GM10248 (cell line): Measurements from ENCODE around the gene GRP.

ENCODE experiments used
- CTCF ChIA-PET: fragments of 300-600 bp; sonication (Branson Sonifier 250); formaldehyde crosslinking; extraction: SDS; loops from one replicate; lab custom pipeline; 2021; ENCODE audit warnings: antibody characterized with exemption; lab: Yijun Ruan, JAX
- POLR2A ChIA-PET: fragments of 350-650 bp; sonication (Branson Sonifier 250); formaldehyde crosslinking; extraction: SDS; loops from one replicate; lab custom pipeline; 2020; ENCODE audit warnings: antibody characterized with exemption; lab: Yijun Ruan, JAX
- DNase-seq: peaks from one replicate; pipeline ENCODE4 v3.0.0; 2012; ENCODE audit errors: extremely low spot score
- TF ChIP-seq, protein P1 (sequence below): IDR thresholded peaks from 2 replicates; pipeline ENCODE4 v1.5.1; 2012; ENCODE audit warnings: mild to moderate bottlenecking, low read depth; ENCODE audit errors: extremely low read depth, missing control alignments, control extremely low read depth

Gene GRP

DNA sequence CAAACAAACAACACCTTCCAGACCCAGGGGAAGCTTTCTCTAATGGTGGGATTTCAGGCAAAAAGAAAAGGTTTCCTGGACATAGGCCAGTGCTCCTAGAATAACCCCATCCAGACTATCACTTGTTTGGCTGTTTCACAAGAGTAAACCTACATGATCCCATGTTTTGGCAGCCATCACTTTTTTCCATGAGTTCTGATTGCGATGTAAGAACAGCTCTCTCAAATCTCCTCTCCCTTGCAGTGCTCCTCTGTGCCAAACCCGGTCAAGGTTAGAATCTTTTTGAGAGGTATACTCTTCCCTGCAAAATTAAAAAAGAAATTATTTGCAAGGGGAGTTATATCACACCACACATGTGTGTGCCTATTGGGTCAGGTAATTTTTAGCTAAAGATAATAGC, 11.9 kb downstream of the GRP start:
- ChIA-PET POLR2A (no interaction called here), CTCF (interaction anchor here (2.9 kb wide), 1 partner anchor 17 kb away, joined by 10 read pairs; no protein-coding TSS in a partner anchor)
- TF ChIP-seq, protein P1, sequence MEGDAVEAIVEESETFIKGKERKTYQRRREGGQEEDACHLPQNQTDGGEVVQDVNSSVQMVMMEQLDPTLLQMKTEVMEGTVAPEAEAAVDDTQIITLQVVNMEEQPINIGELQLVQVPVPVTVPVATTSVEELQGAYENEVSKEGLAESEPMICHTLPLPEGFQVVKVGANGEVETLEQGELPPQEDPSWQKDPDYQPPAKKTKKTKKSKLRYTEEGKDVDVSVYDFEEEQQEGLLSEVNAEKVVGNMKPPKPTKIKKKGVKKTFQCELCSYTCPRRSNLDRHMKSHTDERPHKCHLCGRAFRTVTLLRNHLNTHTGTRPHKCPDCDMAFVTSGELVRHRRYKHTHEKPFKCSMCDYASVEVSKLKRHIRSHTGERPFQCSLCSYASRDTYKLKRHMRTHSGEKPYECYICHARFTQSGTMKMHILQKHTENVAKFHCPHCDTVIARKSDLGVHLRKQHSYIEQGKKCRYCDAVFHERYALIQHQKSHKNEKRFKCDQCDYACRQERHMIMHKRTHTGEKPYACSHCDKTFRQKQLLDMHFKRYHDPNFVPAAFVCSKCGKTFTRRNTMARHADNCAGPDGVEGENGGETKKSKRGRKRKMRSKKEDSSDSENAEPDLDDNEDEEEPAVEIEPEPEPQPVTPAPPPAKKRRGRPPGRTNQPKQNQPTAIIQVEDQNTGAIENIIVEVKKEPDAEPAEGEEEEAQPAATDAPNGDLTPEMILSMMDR, result no peak
- DNase-seq, result no peak

DNA sequence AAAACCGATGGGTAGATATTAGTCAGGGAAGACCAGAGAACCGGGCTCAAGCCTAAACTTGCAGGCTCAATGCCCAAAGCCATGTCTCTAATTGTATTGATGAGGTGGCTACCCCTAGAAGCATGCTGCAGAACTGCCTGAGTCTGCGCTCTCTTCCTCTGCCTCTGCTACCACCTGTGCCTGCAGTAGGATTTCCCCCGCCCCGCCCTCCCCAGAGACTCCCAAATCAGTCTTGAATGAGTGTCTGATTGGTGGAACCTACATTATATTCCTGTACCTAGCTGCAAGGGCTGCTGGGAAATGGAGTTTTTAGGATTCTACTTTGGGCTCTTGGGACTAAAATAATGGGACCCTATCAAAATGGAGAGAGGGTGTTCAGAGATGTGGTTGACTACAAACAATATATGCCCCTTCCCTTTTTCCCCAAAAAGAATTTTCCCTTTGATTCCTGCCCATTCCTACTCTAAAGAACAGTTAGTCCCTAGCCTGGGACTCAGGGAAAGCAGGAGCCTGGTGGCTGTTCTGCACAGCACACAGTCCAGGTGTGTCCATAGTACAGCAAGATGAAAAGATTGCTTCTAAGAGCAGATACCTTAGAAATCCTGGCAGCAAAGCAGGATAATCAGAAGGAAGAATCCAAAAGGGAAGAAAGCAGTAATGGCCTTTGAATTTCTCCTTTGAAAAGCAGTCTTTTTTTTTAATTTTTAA, 12.5 kb downstream of the GRP start:
- ChIA-PET CTCF (no interaction called here), POLR2A (no interaction called here)
- TF ChIP-seq, protein P1, result no peak
- DNase-seq, result no peak

DNA sequence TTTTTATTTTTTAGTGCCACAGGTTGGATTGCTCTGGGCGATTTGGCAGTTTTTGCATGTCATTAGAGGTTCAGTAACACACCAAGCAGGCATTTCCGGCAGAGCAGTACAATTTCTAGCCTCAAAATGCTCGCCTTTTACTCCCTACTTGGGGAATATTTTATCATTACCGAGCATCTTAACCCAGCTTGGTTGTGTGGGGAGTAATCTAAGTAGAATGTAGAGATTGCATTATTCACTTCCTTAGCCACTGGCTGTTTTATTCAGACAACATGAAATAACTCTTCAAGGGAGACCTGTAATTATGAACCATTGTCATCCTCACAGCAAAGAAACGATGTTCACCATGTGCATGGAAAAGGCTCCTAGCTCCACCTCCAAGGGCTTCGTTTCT, 13.1 kb downstream of the GRP start:
- DNase-seq, result no peak

DNA sequence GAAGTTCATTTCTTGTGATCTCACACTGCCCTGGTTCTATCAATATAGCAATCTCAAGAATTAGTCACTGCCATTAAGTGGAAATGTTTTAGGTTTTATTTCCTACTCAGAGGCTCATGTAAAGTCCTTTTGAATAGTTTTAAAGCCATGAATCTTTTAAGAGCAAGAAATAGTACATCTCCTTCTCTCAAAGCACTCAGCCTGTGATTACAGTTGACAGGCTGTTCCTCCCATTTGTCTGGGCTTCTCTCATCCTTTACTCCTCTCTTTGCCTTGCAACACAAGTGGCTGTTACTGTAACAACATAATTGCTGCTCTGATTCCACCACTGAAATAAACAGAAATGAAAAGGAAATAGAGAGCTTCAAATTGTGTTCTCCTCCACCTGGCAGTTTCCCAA, 18.4 kb downstream of the GRP start:
- ChIA-PET CTCF (interaction anchor here (1.4 to 1.6 kb wide), 3 partner anchors 11 to 41 kb away, joined by 3 to 7 read pairs (median 3); no protein-coding TSS in a partner anchor), POLR2A (no interaction called here)
- no peak for DNase-seq
- TF ChIP-seq, protein P1, result no peak

More for the DNA sequence above, 13.1 kb downstream of the GRP start:
- CTCF ChIA-PET, result no interaction called here
- TF ChIP-seq, protein P1, result no peak
- POLR2A ChIA-PET, result no interaction called here

DNA sequence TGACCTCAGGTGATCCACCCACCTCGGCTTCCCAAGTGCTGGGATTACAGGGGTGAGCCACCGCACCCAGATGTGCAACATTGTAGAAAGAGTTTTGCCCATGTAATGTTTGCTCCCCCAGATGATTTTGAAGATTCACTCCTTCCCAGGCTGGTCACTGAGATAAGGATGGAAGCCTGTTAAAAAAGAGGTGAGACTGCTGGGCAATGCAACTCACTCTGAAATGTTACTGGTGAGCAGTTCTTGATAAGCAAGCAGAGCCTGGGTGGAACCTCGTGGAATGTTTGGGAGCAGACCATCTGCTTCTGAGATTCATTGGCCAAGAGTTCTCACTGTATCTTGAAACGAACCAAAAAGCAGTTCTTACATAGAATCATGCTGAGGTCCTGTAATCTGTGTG, 19.7 kb downstream of the GRP start:
- CTCF ChIA-PET, result interaction anchor here (1.4 kb wide), 1 partner anchor 163 kb away, joined by 3 read pairs; no protein-coding TSS in a partner anchor
- DNase-seq, result no peak
- POLR2A ChIA-PET, result no interaction called here
- TF ChIP-seq, protein P1, result no peak

DNA sequence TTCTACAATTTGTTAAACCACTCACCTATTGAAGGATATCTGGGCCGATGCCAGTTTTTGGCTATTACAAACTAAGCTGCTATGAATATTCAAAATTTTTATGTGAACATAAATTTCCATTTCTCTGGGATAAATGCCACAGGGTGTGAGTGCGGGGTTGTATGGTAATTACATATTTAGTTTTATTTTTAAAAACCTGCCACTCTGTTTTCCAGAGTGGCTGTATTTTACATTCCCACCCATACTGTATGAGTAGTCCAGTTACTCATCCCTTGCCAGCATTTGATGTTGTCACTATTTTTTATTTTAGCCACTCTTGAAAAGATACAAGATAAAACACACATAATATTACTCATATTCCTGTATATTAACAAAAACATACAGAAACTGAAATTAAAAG, 22.9 kb downstream of the GRP start:
- TF ChIP-seq, protein P1, result no peak
- POLR2A ChIA-PET, result no interaction called here
- DNase-seq, result no peak
- CTCF ChIA-PET, result no interaction called here
